Islet precursor cell (in vitro differentiated cells): Measurements from ENCODE around the gene MAPKBP1.

ENCODE experiments used
- DNase-seq: peaks from one replicate; pipeline ENCODE4 v3.0.0-alpha.2; 2018

MAPKBP1 gene

DNA sequence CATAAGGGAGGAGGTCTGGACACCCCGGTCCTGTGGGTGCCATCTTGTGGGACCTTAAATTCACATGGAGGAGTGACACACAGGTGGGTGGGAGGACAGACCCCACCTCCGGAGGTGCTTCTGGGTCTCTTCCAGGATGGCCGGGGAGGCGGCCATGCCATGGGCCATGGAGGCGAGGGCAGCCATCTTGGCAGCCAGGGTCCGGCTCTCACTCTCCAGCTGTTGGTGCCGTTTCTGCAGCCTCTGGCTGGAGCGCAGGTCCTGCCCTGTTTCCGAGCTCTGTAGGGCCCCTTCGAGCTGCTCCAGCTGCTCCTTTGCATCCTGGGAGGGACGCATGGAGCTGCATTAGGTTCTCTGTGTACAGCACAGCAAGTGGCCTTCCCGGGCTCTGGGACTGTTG is 100.5 kb downstream of the MAPKBP1 start:
- no peak for DNase-seq

GRCh38 chr15:41876007-41876406 is 101.7 kb downstream of the MAPKBP1 start:
- no peak for DNase-seq

DNA sequence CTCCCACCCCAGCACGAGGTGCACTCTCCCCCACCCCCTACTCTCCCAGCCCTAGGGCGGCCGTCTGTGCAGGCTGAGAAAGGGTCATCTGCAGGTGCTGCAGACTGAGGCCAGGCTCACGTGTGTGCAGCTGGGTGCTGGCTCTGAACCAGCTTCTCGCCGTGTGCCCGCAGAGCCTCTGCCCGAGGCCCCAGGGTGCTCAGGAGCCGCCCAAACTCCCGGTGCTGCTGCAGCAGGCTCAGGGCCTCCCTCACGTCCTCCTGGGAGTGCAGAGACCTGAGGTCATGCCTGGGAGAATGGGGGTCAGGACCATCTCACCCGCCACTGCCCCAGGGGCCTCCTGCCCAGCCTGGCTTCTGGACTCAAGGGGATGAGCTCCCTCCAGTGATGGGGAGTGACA is 102.4 kb downstream of the MAPKBP1 start:
- no peak for DNase-seq
